Measurements from ENCODE around the gene CDYL2.

GRCh38 chr16:80788027-80788426 is 16.4 kb downstream of the CDYL2 start:
- TF ChIP-seq CTCF (IDR thresholded peaks at IDR 0.05) (no peak), POLR2A (IDR thresholded peaks at IDR 0.05) (no peak)
